GM18511 (cell line): ENCODE measurements around the gene OR10R2.
"Not testable (repeated sequence)": the region's sequence is repeated elsewhere in the genome, so short reads cannot be mapped to it uniquely, and the experiment has no call there.

Source experiments
- ATAC-seq: cut with Tn5 transposase; IDR thresholded peaks from one replicate; pipeline ENCODE4 v1.9.1; 2021; ENCODE audit warnings: mild to moderate bottlenecking, moderate library complexity; ENCODE audit not compliant: unreplicated experiment

Gene OR10R2

DNA sequence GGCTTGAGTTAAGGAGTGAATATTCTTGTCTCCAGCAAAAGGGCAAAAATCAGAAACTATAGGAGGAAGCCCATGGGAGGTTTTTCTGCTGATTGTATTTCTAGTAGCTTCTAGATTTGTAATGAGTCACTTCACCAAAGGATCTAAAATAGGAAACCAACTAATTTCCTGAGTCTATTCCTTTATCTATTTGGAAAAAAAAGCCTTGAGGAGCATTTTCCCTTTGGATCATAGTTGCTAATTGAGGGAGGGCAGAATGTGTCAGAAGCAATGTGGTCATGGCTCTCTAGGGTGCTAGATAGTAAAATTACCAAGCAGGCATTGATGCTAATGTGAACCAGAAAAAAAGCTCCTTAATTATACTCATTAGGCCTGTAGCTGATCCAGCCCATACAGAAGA lies at the start of gene OR10R2:
Gene OR10R2 (plus strand): TSS at position 301 of the 400 bp plus-strand sequence. CDS start 106 bp downstream, outside the sequence.
- no peak for ATAC-seq

DNA sequence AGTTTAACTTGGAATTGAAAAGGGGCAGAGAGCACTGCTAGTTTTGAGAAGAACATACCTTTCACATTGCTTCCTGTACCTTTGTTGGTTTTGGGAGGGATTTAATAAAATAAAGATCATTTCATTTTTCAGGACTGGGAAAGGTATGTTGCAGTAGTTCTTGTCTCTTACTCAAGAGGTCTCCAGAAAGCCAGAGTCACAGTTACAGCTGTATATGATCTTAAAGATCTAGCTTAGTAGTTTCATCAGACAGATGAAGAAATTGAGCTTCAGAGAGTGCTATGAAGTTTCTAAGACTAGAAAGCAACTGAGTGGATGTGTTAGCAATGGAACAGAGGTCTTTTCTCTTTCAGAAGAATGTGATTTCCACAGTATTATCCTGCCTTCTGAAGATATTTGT lies 47.0 kb upstream of the OR10R2 start:
- no peak for ATAC-seq

DNA sequence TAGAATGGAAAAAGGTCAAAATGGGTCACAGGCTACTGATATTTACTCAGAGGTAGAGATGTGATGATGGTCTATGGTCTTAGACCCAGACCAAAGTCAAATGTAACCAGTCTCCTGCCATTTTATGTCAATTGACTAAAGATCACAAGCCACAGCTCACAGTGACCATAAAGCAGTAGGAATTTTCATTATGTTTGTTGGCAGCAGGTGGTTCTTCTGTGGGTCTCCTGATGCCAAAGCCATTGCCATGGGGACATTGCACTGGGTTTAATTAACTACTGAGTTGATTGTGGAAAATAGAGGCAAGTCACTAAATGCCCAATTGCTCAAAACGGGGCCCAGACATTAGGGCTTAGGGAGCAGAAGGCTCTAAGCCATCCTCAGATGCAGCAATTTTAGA lies 45.9 kb upstream of the OR10R2 start, which contains the start of gene OR10K2:
Gene OR10K2 (minus strand): TSS at position 101 of the 400 bp plus-strand sequence. CDS start 5,371 bp downstream, outside the sequence.
- no peak for ATAC-seq

- not testable (repeated sequence) for ATAC-seq
Observed at GRCh38 chr1:158430163-158430562, 41.9 kb upstream of the OR10R2 start.

GRCh38 chr1:158434741-158435140 lies 37.3 kb upstream of the OR10R2 start:
- no peak for ATAC-seq

GRCh38 chr1:158445376-158445775 lies 26.6 kb upstream of the OR10R2 start:
- no peak for ATAC-seq

GRCh38 chr1:158454537-158454936 lies 17.5 kb upstream of the OR10R2 start:
- no peak for ATAC-seq

DNA sequence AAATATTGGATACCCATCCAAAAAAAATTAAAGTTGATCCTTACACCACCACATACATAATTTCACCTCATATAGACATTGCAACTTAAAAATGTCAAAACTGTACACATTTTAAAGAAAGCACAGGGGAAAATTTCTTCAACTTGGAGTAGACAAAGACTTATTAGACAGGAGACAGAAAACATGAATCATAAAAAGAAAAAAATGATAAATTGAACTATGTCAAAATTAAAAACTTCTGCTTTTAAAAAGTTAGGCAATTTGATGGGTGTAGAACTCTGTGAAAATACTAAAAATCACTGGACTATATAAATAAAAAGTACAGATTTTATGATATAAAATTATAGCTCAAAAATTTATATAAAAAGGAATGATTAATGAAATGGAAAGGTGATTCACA lies 14.8 kb upstream of the OR10R2 start:
- ATAC-seq = no peak

DNA sequence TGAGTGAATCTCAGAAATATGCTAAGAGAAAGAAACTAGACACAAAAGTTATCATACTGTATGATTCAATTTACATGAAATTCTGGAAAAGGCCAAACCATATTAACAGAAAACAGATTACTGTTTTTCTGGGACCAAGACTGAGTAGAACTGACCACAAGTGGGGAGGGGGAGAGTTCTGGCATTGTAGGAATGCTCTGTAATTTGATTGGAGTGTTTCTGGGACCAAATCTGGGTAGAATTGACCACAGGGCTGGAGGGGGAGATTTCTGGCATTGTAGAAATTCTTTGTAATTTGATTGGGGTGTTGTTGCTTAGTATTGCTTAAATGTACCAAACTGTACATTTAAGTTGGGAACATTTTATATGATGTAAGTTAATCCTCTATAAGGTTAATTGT lies 13.8 kb upstream of the OR10R2 start:
- ATAC-seq = no peak

GRCh38 chr1:158461534-158461933 lies 10.5 kb upstream of the OR10R2 start, which contains the start of gene OR10K1:
Gene OR10K1, plus strand, starts transcription at chr1:158461834. Its CDS starts 3,728 bp downstream, at chr1:158465562.
- no peak for ATAC-seq

DNA sequence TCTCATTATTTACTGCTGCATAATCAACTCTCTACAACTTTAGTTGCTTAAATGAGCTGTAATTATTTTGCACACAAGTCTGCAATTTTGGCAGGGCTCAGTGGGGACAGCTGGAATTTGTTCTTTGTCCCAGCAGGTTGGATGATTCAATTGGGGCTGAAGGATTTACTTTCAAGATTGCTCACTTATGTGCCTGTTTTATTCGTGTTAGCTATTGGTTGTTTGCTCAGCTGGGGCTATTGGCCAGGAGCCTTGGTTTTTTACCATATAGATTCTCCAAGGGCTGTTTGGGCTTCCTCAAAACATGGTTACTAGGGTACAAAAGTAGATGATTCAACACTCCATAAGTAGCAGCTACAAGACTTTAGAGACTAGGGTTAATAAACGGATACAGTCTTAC lies 13.4 kb downstream of the OR10R2 start:
- no peak for ATAC-seq

GRCh38 chr1:158491316-158491715 lies 19.3 kb downstream of the OR10R2 start:
- ATAC-seq = no peak

GRCh38 chr1:158493054-158493453 lies 21.0 kb downstream of the OR10R2 start:
- ATAC-seq = no peak

GRCh38 chr1:158494796-158495195 lies 22.8 kb downstream of the OR10R2 start:
- ATAC-seq = no peak

GRCh38 chr1:158496374-158496773 lies 24.4 kb downstream of the OR10R2 start:
- ATAC-seq = no peak

GRCh38 chr1:158506369-158506987 lies 34.5 kb downstream of the OR10R2 start:
- no peak for ATAC-seq

GRCh38 chr1:158507511-158507910 lies 35.5 kb downstream of the OR10R2 start:
- ATAC-seq = no peak

- ATAC-seq = no peak
Observed at GRCh38 chr1:158509471-158510156, 37.6 kb downstream of the OR10R2 start.

GRCh38 chr1:158516966-158517365 lies 44.9 kb downstream of the OR10R2 start:
- ATAC-seq = no peak

GRCh38 chr1:158520021-158520420 lies 48.0 kb downstream of the OR10R2 start:
- ATAC-seq = no peak

- ATAC-seq = no peak
Observed at GRCh38 chr1:158520955-158521665, 49.1 kb downstream of the OR10R2 start.

DNA sequence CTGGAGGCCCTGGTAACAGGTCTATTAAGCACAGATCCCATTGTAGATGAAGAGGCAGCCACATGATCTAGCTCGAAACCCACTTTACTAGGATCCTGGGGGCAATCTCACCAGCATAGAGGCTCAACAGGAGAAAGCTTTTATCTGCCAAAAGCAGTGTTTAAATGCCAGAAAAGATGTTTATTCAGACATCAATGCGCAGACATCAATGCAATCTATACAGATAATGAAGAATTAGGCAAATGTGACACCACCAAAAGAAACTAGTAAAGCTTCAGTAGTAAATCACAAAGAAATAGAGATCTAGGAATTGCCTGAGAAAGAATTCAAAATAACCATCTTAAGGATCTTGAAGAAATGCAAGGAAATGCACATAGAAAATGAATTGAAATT lies 49.6 kb downstream of the OR10R2 start:
- no peak for ATAC-seq
